COLO668 (cell line): ENCODE results near the gene SPATA2L.
"Not testable (repeated sequence)": the region's sequence is repeated elsewhere in the genome, so short reads cannot be mapped to it uniquely, and the experiment has no call there.

Experiments
- DNase-seq: peaks from one replicate; lab custom pipeline; 2025; ENCODE audit not compliant: unreplicated experiment; lab: John Stamatoyannopoulos, UW

The SPATA2L gene

DNA sequence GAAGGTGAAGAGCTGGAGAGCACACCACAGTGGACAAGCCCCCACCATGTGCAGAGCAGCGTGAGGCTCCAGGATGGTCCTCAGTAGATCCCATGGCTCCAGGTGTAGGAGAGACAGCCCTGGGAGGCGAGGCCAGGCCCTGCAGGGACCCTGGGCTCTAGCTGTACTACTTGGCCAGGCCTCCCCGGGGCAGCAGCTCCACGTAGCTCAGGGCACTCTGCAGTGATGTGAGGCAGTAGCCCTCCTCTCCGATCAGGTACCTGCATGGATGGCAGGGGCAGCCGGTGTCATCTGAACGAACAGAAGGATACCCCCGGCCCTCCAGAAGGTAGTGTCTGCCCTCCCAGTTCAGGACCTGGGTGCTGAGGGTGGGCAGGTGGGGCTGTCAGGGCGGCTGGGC, 6.2 kb upstream of the SPATA2L start:
- DNase-seq, result no peak

DNA sequence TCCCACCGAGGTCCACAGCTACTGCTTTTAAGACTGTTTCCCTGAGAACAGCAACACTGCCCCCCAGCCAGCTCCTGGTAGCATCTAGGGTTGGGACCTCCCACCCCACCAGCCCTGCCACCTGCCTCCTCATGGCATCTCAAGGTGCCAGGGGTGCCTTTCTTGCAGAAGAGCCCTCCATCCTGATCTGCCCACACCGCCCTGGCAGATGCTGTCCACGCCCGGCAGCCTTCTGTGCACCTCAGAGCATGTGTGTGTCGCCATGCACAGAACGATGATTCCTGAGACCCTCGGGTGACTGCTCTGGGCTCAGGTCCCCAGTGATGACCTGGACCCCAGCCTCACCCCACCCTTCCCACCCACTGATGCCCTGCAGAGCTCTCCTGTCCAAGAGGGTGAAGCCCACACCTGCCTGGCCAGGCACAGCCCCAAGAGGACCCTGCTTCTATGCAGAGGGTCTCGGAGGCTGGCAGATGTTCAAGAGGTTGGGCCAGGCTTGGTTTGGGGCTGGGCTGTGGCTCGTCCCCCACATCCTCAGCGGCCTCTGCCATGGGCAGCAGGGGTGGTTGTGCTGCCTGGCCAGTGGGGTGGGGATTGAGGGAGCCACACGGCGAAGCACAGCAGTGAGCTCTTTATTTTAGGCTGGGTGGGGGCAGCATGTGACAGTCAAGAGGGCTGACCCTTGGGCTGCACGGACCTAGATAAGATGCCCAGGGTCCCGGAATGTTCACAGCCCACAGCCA, 5.2 kb upstream of the SPATA2L start:
- DNase-seq, result no peak

DNA sequence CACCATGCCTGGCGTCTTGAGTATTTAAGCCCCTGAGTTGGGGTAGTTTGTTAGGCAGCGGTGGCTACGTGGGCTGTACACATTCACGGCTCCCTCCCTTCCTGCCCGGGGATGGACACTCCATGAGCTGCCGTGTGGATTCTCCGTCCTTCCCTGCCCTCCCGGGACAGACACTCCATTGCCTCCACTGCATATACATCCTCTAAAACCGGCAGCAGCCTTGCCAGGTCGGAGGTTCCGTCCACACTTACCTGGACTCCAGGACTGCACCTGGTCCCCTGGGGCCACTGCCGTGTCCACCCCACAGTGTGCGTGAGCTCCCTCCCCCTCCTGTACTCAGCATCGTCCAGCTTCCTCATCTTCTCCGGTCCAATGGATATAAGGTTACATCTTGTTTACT, 3.5 kb upstream of the SPATA2L start:
- no peak for DNase-seq

DNA sequence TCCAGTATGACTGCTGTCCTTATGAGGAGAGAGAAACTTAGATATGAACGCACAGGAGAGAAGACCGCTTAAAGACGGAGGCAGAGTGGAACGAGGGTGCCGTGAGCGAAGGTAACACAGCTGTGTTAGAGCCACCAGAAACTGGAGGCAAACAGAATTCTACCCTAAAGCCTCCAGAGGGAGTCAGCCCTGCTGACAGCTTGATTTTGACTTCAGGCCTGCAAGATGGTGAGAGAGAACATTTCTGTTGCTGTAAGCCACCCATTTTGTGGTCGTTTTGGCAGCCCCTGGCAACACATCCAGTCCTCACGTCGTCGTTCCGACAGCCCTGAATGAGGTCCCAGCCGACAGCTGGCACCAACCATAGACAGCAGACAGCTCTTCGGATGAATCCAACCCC, 2.8 kb upstream of the SPATA2L start:
- DNase-seq, result no peak

DNA sequence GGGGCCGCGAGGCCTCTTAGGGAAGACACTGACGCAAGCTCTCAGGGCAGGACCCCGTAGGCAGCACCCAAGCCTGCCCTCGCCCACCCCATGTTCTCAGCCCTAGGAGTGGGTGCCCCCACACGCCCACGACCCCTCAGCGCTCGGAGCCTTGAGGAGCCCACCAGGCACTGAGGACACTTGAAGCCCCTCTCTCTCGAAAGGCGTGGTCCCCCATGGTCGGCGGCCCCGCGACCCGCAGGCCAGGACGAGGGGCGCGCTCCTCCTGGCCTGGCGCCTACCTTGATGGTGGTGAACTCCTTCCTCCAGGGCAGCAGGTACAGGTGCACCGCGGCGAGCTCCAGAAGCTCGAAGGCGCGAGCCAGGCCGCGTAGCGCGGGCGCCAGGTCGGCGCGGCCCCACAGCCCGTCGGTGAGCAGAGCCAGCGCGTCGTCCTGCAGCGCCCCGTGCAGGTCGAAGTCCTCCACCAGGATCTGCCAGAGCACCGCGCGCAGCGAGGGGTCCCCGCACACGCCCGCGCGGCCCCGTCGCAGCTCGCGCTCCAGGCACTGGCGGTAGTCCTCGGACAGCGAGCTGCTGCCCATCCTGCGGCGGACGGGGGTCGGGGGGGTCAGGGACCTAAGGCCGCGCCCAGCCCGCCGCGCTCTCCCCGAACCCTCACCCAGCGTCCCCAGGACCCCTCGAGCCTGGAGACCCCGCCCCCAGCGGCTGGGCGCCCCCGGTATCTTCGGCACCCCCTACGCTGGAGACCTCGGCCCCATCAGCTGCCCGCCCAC, 668 bp downstream of the SPATA2L start:
- DNase-seq, result peak; percentile 86

DNA sequence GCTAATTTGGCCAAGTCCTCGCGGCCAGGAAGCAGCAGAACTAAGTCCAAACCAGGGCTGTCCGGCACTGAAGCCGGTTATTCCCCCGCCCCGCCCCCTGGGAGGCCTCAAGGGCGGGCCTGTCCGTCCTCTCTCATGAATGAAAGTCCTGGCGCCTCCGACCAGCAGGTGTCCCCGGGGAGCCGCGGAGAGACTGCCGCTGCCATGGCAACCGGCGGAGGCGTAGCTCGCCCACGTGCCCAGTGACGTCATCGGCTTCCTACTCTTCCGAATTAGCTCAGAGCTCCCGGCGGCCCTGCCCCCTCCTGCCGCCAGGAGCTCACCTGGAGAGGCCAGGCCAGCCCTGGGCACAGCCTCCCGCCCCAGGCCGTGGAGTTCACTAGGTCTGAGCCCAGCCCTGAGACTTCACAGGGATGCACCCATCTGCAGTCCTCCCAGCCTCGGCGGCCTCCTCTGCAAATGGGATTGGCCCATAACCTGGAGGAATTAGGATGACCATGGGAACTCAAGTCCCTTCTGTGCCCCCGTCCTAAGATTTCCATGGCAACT, 1.3 kb downstream of the SPATA2L start:
- peak; percentile 100 for DNase-seq

DNA sequence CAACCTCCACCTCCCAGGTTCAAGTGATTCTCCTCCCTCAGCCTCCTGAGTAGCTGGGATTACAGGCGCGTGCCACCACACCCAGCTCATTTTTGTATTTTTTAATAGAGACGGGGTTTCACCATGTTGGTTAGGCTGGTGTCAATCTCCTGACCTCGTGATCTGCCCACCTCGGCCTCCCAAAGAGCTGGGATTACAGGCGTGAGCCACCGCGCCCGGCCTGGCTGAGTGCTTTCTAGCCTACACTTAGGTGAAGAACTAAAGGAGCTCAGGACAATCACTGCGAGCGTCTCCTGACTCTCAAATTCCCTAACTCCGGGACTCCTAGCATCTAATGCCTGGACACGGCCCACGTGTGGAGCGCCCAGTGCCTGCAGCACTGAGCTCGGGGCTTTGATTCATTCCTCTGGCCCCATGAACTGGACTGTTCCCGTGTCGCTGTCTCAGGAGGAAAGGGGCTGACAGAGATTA, 1.8 kb downstream of the SPATA2L start:
- DNase-seq, result not testable (repeated sequence)

DNA sequence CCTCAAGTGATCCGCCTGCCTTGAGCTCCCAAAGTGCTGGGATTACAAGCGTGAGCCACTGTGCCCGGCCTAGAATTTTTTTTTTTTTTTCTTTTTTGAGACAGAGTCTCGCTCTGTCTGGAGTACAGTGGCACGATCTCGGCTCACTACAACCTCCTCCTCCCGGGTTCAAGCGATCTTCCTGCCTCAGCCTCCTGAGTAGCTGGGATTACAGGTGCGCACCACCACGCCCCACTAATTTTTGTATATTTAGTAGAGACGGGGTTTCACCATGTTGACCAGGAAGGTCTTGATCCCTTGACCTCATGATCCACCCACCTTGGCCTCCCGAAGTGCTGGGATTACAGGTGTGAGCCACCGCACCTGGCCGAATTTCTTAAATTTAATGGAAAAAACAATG, 2.8 kb downstream of the SPATA2L start:
- DNase-seq, result not testable (repeated sequence)

DNA sequence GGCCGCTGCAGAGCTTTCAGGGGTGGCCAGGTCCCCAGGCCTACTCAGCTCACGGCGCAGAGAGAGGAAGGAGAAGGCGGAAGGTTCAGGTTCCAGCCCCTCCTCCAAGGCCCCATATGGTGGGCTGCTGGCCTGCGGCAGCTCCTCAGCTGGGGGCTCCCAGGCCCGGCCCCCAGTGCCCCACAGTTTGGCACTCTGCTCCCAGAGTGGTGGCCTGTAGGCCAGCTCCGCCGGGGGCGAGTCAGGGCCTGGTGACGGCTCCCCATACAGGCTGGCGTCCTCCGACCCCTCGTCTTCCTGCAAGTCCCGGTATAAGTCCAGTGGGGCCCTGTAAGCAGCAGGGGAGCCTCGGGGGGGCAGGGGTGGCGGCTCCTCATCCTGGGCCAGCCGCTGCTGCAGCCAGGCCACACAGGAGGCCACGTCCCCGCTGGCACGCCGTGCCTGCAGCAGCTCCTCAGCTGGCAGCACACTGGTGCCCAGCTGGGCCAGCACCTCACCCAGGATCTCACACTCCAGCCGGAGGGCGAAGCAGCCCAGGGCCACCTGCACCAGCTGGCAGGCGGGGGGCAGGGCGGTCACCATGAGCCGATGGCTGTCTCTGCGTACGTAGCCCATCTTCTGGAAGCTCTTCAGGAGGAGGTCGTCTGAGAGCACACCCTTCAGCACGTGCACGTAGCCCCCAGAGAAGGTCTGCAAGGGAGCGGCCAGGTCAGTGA, 3.7 kb downstream of the SPATA2L start:
- DNase-seq, result peak; percentile 68

DNA sequence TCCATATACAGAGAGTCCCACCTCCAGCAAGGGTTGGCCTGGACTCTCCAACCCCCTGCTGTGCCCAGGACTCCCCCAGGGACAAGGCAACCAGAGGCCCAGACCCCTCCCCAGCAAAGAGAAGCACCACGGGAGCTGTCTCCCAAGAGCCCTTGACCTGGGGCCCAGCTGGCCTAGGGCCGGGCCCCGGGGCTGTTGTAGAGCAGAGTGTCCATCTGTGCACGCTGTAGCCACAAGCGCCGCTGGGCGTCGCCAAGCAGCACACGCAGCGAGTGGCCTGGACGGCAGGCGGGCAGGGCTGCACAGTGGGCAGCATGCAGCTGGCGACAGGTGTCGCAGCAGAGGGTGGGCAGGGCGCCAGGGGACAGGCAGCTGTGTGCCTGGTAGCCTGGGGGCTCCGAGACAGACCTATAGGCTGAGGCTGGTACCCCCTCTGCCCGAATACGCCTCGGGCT, 4.3 kb downstream of the SPATA2L start:
- DNase-seq, result peak; percentile 83

DNA sequence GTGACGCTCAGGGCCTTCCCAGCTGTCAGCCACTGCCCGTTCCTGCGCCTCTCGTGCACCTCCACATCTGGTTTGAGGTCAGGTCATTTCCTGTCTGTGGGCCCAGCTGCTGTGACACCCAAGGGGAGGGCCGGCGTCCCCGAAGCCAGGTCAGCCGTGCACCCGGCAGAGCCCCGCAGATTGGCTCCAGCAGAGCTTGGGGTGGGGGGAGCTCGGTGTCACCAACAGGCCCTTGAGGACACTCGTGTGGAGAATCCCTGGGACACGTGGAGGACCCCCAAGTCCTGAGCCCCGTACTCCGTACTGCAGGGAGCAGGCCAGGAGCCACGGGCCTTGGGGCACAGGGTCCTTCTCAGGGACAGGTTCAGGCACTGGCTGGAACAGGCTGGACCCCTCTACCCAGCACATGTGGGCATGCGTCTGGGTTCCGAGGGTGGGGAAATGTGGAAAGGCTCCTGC, 4.8 kb downstream of the SPATA2L start:
- no peak for DNase-seq

DNA sequence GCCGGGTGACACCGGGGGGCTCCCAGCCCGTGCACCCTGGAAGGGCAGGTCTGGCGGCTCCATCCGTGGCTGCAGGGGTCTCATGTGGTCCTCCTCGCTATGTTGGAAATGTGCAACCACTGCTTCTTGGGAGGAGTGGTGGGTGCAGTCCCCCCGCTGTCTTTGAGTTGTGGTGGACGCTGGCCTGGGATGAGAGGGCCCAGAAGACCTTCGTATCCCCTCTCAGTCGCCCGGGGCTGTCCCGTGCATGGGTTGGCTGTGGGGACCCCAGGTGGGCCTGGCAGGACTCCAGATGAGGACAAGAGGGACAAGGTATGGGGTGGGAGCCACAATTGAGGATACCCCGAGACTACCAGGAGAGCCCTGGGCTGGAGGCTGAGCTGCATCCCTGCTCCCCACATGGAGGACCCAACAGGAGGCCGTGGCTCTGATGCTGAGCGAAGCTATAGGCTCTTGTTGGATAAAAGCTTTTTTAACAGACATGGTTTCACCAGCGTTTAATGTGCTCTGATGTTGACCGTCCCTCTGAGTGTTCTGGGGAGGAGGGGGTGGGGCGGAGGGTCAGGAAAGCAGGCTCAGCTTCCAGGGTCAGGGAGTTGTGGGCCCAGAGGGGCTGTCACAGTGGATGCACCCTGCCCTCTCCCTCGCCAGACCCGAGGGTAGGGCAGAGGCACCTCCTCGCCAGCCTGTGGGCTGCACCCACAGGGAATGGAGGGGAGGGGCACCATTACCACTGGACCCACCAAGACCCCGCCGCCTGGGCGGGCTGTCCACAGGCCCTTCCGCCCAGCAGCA, 5.4 kb downstream of the SPATA2L start:
- DNase-seq, result no peak

DNA sequence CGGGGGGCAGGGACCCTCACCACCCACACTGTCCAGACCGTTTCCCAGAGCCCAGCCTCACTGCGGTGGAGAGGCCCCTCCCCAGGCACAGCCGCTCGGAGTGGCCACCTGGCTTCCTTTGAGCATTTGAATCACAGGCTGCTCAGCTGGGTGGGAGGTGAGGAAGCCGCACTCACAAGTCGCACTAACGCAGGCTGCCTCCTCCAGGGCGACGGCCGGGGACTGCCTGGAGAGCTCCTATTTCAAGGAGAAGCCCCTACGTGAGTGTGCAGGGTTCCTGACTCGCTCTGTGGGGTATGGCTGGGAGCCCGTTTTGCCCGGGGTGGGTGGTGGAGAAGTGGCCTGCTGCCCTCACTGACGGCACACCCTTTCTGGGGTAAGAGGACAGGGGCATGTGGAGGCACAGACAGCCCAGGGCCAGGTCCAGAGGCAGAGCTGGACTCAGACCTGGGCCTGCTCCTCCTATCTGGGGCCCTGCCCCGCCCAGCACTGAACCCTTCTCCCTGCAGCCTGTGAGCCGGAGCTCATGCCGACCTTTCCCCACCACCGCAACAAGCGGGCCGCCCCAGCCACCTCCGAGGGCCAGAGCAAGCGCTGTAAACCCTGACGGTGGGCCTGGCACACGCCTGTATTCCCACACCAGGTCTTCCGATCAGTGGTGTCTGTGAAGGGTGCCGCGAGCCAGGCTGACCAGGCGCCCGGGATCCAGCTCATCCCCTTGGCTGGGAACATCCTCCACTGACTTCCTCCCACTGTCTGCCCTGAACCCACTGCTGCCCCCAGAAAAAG, 6.2 kb downstream of the SPATA2L start:
- no peak for DNase-seq

DNA sequence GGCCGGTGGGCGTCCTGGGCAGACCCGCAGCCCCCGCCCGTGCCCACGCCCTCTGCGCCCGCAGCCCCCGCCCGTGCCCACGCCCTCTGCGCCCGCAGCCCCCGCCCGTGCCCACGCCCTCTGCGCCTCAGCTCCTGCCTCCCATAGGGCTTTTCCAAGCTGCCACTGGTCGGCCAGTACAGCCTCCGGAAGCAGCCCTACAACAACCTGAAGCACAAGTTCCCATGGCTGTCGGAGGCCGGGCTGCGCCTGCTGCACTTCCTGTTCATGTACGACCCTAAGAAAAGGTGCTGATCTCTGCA, 6.8 kb downstream of the SPATA2L start:
- DNase-seq, result not testable (repeated sequence)

DNA sequence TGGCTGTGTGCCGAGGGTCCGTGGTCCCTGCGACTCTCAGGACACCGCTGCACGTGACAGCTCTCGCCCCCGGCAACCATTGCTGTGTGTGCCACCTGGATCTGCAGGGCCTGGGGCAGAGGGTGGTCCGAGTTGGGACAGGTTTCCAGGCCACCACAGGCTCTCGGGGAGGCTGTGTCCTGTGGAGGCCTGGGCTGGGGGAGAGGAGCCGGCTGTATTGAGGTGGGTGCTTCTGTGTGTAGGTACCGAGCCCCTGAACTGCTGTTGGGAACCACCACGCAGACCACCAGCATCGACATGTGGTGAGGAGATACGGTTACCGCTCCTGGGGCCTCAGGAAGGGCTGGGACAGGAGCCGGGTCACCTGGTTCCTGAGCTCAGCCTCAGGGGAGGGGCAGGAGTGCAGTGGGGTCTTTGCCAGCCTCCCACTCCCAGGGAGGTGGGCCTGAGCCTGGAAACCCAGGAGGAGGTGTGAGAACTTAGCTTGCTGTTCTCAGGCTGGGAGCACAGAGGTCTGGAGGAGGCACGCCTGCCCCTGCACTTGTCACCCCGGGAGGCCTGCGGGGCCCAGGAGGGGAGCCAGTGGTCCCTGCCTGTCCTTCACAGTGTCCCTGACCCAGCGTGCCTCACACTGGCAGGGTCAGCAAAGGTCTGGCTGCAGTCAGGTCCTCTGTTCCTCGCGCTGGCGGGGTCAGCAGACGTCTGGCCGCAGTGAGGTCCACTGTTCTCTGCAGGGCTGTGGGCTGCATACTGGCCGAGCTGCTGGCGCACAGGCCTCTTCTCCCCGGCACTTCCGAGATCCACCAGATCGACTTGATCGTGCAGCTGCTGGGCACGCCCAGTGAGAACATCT, 7.3 kb downstream of the SPATA2L start:
- DNase-seq, result no peak

DNA sequence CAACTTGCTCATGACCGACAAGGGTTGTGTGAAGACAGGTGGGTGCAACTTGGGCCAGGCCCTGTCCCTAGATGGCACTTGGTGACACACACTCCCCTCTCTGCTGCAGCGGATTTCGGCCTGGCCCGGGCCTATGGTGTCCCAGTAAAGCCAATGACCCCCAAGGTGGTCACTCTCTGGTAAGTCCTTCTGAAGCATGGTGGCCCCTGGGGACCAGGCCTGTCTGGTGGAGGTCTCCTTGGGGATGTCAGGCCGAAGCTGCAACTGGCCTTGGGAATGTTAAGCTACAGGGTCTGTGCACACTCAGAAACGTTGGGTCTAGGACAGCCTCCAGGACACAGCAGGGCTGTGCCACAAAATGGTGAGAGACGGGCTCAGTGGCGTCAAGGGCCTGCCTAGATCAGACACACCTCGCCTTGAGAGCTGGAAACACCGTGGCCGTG, 8.2 kb downstream of the SPATA2L start:
- no peak for DNase-seq

DNA sequence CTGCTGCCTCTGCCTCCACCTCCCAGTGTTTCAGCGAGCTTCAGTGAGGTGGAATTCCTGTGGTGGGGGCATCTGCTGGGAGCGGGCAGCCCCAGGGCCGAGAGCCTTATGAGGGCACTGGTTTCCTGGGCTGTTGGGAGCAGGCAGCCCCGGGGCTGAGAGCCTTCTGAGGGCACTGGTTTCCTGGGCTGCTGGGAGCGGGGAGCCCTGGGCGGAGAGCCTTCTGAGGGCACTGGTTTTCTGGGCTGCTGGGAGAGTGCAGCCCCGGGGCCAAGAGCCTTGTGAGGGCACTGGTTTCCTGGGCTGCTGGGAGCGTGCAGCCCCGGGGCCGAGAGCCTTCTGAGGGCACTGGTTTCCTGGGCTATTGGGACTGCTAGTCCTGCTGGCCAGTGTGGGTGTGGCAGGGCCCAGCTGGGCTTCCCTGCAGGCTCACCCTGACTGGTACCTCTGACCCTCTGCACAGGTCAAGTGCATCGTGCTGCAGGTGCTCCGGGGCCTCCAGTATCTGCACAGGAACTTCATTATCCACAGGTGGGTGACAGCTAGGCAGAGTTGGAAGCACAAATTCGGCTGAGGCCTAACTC, 9.4 kb downstream of the SPATA2L start:
- no peak for DNase-seq

DNA sequence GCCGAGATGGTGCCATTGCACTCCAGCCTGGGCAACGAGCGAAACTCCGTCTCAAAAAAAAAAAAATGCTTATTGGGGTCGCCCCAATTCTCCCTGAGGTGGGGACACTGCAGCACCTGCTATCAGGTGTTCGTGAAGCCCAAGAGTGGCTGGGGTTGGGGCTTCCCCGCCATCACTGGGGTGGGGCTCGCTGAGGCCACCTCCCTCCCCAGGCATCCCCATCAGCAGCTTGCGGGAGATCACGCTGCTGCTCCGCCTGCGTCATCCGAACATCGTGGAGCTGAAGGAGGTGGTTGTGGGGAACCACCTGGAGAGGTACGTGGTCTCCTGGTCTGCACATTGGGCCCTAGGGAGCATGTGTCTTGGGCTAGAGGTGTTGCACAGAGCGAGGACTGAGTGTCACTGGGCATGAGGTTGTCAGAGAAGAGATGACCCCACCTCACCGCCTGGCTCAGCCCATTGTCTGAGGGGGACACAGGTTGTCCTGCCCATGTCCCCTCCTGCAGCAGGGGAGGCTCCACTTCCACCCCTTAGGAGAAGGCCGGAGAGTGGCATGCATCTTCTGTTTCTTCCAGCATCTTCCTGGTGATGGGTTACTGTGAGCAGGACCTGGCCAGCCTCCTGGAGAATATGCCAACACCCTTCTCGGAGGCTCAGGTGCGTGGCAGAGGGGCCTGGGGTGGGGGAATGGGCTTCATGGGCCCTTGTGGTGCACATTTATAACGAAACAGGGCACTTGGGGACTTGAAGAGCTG, 10.1 kb downstream of the SPATA2L start:
- DNase-seq, result no peak
